Body of pancreas (tissue), 4 donors: Measurements from ENCODE around the gene RNLS. TPM values are rescaled to one million over a fixed set of nuclear protein-coding genes. Genes with fewer than 3 reads are reported as not detected.

Experiments
- ATAC-seq: fragments of 150-250 bp; one replicate; pipeline ENCODE4 v1.9.1; 2016
- DNase-seq, 4 donors: peaks; one replicate each; pipeline ENCODE4 v3.0.0-alpha.2; 2019
- H3K27ac ChIP-seq, 4 donors: fragments of 200-600 bp; sonication (generic); 1 replicate in 3 of 4; 2 replicates in 1 of 4; pipeline versions ENCODE4 v1.5.1 to v1.6.1; 2016 to 2019; ENCODE audit warnings: mild to moderate bottlenecking in 1 of 4, mixed read lengths in 1 of 4, moderate library complexity in 1 of 4
- H3K27me3 ChIP-seq, 2 donors: fragments of 200-600 bp; sonication (generic); one replicate each; pipeline ENCODE4 v1.6.0; 2016; ENCODE audit warnings: mild to moderate bottlenecking in 1 of 2
- H3K36me3 ChIP-seq, 2 donors: fragments of 200-600 bp; sonication (generic); replicated peaks in 1 of 2; 2 replicates each; pipeline ENCODE4 v1.5.1; 2016; ENCODE audit warnings: low read depth in 2 of 2; ENCODE audit not compliant: insufficient read depth in 1 of 2
- H3K4me1 ChIP-seq: fragments of 200-600 bp; sonication (generic); one replicate; pipeline ENCODE4 v1.6.0; 2016
- H3K4me3 ChIP-seq, 2 donors: fragments of 200-600 bp; sonication (generic); 1 replicate in 1 of 2; 2 replicates in 1 of 2; pipeline ENCODE4 v1.5.1; 2016 to 2019
- H3K9me3 ChIP-seq, 3 donors: fragments of 200-600 bp; sonication (generic); 1 replicate in 2 of 3; 2 replicates in 1 of 3; pipeline ENCODE4 v1.5.1; 2016
- CTCF ChIP-seq, 7 experiments: fragments of 450-650 bp in 4 of 7; fragments of 200-600 bp in 3 of 7; sonication (generic) in 3 of 7; IDR thresholded peaks; one replicate each; pipeline ENCODE4 v1.5.1; 2016 to 2019; ENCODE audit warnings: antibody characterized with exemption in 7 of 7
- POLR2A ChIP-seq, 3 donors: fragments of 450-650 bp; IDR thresholded peaks; one replicate each; pipeline ENCODE4 v1.6.1; 2016; ENCODE audit warnings: antibody characterized with exemption in 3 of 3, mild to moderate bottlenecking in 2 of 3
- WGBS, 2 donors: methylation state at CpG; one replicate each; pipeline ENCODE4 v1.1.5; 2017; 5-methylcytosine and 5-hydroxymethylcytosine counted together
- intact Hi-C: fragments of 100-400 bp; cut with DNase I; formaldehyde crosslinking; loops from one replicate; pipeline ENCODE4 v1.15.1; 2023
- total RNA-seq, 2 donors: library from RNA; depleted of rRNA; stranded (reverse); fragments of >200 nt; gene quantifications; one replicate each; pipeline ENCODE4 v1.1.0, GENCODE V29; 2016

RNLS gene
- total RNA-seq, 2 donors from 2014 or later = 7.9 to 26.5 TPM

DNA sequence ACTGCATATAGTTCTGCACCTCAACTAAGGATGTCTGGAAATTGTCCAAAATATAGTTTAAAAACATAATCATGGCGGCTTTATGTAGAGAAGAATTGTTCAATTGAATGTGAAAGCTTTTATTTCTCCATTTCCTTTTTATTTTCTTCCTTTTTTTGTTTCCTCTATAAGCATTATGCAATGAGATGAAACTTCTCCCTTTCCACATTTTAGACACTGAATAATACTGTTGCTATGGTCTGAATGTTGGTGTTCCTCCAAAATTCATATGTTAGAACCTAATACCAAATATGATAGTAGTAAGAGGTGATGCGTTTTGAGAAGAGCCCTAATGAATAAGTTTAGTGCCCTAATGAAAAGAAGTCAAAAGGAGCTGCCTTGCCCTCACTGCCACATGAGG, 175.0 kb downstream of the RNLS start:
- no peaks in the 10 kb centered on the region for H3K27me3 ChIP-seq
- TF ChIP-seq CTCF (IDR thresholded peaks at IDR 0.05) (no peak), POLR2A (IDR thresholded peaks at IDR 0.05) (no peak)
- no peak overlapping the region for H3K27ac ChIP-seq
- H3K4me1 ChIP-seq = peaks cover 13% of the 10 kb centered on the region
- intact Hi-C loops = no loop called here
- no peaks in the 10 kb centered on the region for H3K36me3 ChIP-seq
- ATAC-seq (no peak), DNase-seq (no peak)
- WGBS, 2 donors = 75 to 88% methylated on average over 2 of the region's 2 CpGs
- no peak overlapping the region for H3K4me3 ChIP-seq
- H3K9me3 ChIP-seq = no peaks in the 10 kb centered on the region

- no peak for TF ChIP-seq CTCF (IDR thresholded peaks at IDR 0.05)
- TF ChIP-seq POLR2A (IDR thresholded peaks at IDR 0.05) = no peak
- H3K4me1 ChIP-seq = peaks cover 13% of the 10 kb centered on the region
- ATAC-seq (no peak), DNase-seq (no peak)
- no peaks in the 10 kb centered on the region for H3K36me3 ChIP-seq
- intact Hi-C loops = no loop called here
- H3K9me3 ChIP-seq = no peaks in the 10 kb centered on the region
- no peak overlapping the region for H3K4me3 ChIP-seq
- H3K27ac ChIP-seq = no peak overlapping the region
- H3K27me3 ChIP-seq = no peaks in the 10 kb centered on the region
- WGBS, 2 donors = 71 to 82% methylated on average over 2 of the region's 2 CpGs
Measured at GRCh38 chr10:88404133-88404532, 179.0 kb downstream of the RNLS start.

DNA sequence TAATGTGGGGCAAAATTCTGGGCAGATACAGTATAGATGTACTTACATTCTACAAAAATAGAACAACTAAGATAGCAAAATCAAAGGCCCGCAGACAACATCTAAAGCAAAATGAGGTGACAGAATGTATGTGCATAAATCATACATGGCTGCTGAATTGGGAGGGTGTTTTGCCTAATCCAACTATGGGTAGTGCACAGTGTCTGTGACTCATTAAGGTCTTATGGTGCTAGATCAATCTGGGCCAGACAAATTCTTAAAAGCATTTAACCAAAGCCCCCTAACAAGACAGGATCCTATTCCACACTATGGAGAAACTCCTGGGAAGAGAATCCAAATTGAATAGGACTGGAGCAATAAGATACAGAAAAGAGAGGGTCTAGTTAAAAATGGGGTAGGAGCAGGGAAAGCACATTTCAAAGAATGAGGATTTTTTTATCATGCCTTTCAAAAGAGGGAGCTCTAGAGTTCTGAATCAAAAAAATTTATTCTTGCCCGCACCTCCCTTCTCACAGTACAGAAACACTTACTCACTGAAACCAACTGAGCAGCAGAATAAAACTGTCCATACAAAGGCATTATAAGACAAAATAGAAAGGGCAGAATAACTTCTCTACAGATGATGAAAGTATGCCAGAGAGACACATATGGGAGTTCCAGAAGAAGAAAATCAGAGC, 181.3 kb downstream of the RNLS start:
- no peak for DNase-seq
- peak in 5 of 7 experiments; percentile 17 to 29 (median 23) for TF ChIP-seq CTCF (IDR thresholded peaks at IDR 0.05)
- no peak for TF ChIP-seq POLR2A (IDR thresholded peaks at IDR 0.05)
- intact Hi-C loops = no loop called here
- WGBS, 2 donors = 71 to 74% methylated on average over 2 of the region's 2 CpGs
- Histone ChIP-seq H3K4me3 (no peak overlapping the region), H3K9me3 (no peaks in the 10 kb centered on the region), H3K4me1 (peaks cover 13% of the 10 kb centered on the region), H3K27ac (no peak overlapping the region), H3K36me3 (no peaks in the 10 kb centered on the region), H3K27me3 (no peaks in the 10 kb centered on the region)
- no peak for ATAC-seq

DNA sequence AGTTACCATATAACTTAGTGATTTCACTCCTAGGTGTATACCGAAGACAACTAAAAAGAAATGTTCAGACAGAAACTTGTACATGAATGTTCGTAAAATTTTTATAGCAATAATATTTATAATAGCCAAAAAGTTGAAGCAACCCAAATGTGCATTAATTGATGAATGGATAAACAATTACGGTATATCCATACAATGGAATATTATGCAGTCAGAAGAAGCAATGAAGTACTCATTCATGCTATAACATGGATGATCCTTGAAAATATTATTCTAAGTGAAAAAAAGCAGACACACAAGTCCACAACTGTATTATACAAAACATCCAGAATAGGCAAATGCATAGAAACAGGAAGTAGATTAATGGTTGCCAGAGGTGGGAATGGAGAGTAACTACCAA, 183.9 kb downstream of the RNLS start:
- Histone ChIP-seq H3K27me3 (no peaks in the 10 kb centered on the region), H3K9me3 (peaks cover 0 to 5% (median 0%) of the 10 kb centered on the region in 3 donors), H3K4me1 (peaks cover 6% of the 10 kb centered on the region), H3K36me3 (no peaks in the 10 kb centered on the region), H3K4me3 (no peak overlapping the region), H3K27ac (no peak overlapping the region)
- no peak for ATAC-seq
- intact Hi-C loops = no loop called here
- TF ChIP-seq CTCF (IDR thresholded peaks at IDR 0.05) (no peak), POLR2A (IDR thresholded peaks at IDR 0.05) (no peak)
- WGBS, 2 donors = 92 to 95% methylated on average over 3 of the region's 3 CpGs
- no peak for DNase-seq

DNA sequence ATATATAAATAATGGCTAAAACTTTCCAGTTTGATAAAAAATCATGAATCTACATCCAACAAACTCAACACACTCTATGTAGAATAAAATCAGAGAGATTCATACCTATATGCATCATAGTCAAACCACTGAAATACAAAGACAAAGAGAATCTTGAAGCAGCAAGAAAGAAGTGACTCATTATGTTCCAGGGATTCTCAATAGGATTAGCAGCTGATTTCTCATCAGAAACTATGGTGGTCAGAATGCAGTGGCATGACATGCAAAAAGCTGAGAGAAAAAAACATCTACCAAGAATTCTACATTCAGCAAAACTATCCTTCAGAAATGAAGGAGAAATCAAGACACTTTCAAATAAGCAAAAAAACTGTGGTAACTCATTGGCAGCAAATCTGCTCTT, 187.4 kb downstream of the RNLS start:
- no peak for TF ChIP-seq CTCF (IDR thresholded peaks at IDR 0.05)
- TF ChIP-seq POLR2A (IDR thresholded peaks at IDR 0.05) = no peak
- Histone ChIP-seq H3K9me3 (peaks cover 0 to 5% (median 0%) of the 10 kb centered on the region in 3 donors), H3K27me3 (no peaks in the 10 kb centered on the region), H3K27ac (no peak overlapping the region), H3K4me3 (no peak overlapping the region), H3K36me3 (no peaks in the 10 kb centered on the region), H3K4me1 (no peaks in the 10 kb centered on the region)
- intact Hi-C loops = no loop called here
- DNase-seq = no peak
- no peak for ATAC-seq
